TTC549 (cell line): ENCODE measurements around the gene ZNFX1.
"Not testable (repeated sequence)": the region's sequence is repeated elsewhere in the genome, so short reads cannot be mapped to it uniquely, and the experiment has no call there.

Source experiments
- FAIRE-seq: peaks from 2 replicates; lab custom pipeline; 2012; peaks lifted over from hg19 to GRCh38; lab: Jason Lieb, UNC

Gene ZNFX1

GRCh38 chr20:49248301-49248700, 29.6 kb downstream of the ZNFX1 start:
- FAIRE-seq: no peak

DNA sequence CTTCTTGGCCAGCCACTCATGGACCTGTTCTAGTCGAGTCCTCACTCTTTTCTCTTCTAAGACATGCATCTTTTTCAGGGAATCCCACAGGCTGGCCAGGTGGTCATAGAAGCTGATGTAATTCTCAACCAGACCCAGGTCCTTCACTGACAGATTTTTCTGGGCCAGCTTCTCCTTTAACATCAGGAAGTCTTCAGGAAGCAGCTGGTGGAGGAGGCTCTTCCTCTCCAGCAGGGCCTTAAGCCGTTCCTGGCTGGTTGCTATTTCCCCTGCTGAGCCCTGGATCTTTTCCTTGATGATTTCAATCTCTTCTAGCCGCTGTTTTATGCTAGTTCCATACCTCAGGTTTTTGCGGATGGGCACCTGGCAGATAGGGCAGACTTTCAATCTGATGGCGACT, 30.1 kb downstream of the ZNFX1 start:
- FAIRE-seq: no peak

DNA sequence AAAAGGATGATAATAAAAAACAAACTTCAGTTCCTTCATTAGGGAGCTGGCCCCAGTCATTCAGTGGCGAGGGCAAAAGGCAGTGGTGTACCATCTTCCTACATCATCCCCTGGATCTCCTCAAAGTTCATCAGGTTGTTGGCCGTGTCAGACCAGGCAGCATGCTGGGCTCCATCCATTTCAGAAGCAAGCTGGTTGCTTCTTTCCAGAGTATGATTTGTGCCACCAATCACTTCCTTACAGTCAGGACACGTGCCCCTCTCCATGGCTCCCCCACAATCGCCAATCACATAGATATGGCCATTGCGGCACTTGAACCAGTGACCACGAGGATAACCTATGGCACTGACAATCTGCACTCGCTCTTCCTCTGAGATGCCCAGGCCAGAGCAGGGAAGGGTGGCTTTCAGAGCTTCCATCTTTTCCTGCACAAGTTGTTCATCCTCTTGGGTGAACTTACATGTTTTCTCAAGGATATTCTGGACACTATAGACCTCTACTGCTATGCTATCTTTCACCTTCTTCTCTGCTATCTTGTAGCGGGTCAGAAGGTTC, 30.6 kb downstream of the ZNFX1 start:
- FAIRE-seq: no peak

DNA sequence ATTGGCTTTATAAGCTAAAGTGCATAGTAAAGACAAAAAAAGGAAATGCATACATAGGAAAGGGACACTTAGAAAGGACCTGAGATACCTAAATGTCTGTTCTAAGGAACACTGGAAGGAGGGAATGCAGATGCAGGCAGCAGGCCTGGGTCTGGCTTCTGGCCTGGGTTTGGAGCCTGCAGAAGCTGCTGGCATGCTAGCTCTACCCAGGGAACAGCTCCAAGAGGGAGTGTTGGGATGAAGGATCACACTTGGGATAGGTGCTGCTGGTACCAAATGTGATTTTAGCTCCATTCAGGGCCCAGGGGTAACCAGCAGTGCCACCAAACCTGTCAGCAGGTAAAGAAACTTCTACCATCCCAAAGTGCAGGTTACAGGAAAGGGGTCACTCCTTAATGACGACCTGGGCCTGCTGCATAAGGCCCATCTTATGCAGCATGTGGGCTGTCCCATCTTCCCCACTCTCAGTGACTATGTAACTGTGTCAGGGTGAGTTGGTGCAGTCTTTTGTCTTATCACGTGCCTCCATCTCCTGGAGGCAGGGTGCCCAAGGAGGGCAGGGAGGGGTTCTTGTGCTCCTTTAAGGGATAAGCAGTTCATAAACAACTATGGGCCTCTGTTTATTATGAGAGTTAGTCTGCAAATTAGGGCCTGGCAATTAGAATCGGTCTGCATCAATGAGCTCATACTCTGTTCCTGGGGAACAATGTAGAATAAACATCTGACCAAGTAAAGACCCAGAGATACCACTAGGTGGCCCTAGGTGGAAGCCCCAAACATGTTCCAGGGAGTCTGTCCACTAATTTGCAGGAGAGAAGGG, 31.7 kb downstream of the ZNFX1 start:
- no peak for FAIRE-seq

DNA sequence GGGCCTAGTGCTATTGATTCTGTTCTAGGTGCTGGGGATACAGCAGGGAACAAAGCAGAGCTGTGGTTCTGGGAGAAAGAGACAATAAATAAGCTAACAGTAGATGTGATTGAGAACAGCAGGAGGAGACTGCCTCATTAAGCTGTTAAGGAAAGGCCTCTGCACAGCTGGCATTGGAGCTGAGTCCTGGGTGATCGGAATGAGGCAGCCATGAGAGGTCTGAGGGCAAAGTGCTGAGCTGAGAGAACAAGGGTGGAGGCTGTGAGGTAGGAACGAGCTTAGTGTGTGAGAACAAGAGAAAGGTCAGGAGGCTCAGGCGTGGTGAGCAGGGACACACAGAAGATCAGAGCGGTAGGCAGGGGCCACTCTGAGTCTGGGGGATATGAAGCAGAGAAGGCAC, 40.3 kb downstream of the ZNFX1 start:
- FAIRE-seq: no peak

- no peak for FAIRE-seq
Measured at GRCh38 chr20:49236301-49236700, 41.6 kb downstream of the ZNFX1 start.

- FAIRE-seq: no peak
Measured at GRCh38 chr20:49234831-49235230, 43.0 kb downstream of the ZNFX1 start.

- no peak for FAIRE-seq
Measured at GRCh38 chr20:49233226-49233625, 44.6 kb downstream of the ZNFX1 start.

GRCh38 chr20:49231471-49231870, 46.4 kb downstream of the ZNFX1 start:
- no peak for FAIRE-seq

DNA sequence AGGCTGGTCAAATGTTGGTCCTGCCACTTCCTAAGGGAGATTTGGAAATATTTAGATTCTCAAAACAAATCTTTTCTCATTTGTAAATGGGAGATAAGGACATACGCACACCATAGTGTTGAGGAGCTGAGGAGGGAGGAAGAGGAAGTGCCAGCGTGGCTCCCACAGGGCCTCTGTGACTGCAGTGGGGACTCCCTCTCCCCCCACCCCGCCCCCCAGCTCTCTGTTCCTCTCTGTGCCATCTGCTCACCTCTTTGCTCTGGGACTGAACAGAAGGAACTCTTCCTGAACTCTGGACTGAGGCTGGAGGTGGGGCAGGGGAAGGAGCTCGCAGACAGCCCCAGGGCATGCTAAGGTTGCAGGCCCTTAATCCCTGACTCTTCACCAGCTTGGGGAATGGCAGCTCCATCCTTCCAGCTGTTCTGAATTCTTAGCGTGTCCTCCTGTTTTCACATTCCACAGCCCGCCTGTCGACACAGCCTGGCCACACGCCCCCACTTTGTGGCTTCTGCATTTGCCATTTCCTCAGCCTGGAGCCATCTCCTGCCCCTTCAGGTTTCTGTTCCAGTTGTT, 47.2 kb downstream of the ZNFX1 start:
- FAIRE-seq: no peak

DNA sequence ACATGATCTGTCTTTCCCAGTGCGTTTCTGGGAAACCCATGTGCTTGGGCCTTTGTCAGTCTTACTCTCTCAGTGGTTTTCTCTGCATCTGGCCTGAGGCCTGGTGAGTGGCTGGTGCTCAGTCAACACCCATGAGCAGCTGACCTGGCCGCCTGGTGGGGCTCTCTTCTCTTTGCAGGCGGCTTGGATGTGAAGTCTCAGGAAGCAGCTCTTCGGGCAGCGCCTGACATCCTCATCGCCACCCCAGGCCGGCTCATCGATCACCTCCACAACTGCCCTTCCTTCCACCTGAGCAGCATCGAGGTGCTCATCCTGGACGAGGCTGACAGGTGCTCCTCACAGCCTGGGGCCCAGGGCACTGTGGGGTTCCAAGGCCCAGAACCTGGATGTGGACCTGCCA, 47.8 kb downstream of the ZNFX1 start:
- no peak for FAIRE-seq

- FAIRE-seq: no peak
Measured at GRCh38 chr20:49229381-49229780, 48.5 kb downstream of the ZNFX1 start.

GRCh38 chr20:49228676-49229075, 49.2 kb downstream of the ZNFX1 start:
- FAIRE-seq: no peak

GRCh38 chr20:49225896-49226295, 52.0 kb downstream of the ZNFX1 start:
- FAIRE-seq: no peak

DNA sequence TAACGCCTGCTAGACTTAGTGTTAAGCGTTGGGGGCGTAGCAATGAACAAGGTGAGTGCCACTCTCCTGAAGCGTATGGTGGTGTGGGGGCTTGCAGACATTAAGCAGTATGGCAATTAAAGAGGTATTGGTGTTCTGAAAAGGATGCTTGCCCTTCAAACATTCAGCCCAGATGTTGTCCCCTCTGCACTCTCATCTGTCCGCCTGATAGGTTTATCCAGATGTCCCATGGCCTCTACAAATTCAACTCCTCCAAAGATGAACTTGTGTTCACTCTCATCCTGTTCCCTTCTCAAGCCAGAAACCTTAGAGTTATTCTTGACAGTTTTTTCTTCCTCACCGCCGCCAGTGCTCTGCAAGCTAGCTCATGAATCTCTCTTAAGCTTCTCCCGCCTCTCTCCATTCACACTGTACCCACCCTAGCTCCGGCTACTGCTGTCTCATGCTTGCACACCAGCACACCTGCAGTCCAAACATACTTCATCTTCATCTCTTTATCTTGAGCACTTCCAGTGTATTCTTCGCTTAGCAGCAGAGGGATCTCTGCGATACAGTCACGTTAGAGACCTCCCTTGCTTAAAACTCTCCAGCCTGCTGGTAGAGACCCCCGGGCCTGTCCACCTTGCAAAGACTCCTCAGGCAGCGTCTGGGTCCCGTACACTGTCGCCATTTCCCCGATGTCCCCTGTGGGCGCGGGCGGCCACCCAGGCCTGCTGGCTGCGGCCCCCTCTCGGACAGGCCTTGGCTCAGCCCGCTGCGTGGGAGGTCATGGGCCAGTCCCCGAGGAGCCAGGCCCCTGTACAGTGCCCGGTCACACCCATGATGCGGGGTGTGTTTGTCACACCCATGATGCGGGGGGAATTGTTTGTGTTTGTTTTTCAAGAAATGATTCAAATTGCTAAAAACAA, 57.7 kb downstream of the ZNFX1 start:
- no peak for FAIRE-seq

DNA sequence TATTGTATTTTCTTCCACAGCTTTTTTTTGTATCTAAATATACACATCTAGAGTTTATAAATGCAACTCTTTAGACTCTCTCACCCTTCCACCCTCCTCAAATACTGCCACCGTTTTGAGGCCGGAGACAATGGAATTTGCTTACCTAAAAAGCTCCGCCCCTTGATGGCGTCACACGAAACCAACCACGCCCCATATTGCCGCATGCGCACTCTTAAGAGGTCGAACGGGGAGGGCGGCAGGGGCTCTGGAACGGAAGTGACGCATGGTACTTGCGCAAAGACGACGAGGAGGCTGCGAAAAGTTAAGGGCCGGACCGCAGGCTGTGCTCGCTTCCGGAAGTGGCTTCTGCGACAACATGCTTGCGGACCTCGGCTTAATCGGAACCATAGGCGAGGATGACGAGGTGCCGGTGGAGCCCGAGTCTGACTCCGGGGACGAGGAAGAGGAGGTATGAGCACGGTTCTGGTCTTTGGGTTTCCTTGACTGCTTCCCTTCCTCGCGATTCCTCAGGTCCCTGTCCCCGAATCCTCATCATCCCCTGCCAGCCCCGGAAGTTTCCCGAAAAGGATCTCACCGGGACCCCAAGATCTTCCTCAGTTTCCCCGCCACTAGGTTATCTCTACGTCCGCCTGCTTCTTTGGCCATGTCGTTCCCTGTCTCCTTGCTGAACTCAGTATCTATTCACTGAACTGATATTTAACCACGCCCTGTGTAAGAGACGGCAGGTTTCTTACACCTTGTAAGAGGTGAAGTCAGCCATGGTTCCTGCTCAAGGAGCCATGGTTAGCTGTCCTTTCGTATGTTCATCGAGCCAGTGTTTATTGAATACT, 58.5 kb downstream of the ZNFX1 start, which contains the start of gene DDX27:
DDX27 (plus strand) TSS at position 326 of the 833 bp plus-strand sequence; CDS start at position 359, 33 bp downstream.
- peak; percentile 94 for FAIRE-seq

- FAIRE-seq: not testable (repeated sequence)
Measured at GRCh38 chr20:49218739-49219090, 59.1 kb downstream of the ZNFX1 start.

DNA sequence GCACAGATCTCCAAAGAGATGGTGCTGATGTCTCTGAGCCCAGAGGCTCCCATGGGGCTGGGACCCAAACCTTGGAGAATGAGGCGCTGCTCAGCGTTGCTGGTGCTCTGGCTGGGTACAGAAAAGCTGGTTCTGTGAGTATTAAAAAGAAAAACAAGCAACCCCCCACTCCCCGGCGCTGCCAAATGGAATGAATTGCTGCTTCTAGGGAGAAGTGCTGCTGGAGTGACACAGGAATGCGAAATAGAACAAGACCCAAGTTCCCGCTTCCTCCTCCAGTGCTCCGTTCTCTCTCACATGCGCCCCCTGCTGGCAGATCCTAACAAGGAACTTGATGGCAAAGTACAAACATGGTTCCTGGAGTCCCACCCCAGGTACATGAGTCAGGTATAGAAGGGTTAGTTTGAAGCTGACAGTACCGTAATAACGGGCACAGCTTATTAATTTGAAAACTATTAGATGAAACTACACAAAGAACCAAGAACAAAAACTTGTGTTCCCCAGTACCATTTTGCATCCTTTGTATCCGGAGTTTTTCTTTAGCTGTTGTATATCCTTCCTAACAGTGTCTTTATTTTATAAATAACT, 60.8 kb downstream of the ZNFX1 start:
- FAIRE-seq: peak; percentile 17

DNA sequence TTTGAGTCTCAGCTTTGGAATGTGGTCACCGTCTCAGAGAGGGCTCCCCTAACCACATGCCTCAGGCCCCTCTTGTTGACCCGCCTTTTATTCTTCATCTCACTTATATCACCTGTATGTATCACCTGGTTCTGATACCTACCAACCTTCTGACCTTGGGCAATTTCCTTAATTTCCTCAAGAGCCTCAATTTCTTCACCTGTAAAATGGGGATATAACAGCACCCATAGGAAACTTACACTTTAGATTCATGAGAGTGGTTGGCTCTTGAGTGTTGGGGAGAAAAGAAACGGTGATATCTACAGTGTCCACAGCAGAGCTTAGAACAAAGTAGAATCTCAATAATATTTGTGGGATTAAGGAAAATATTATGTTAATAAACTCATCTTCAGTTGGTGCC, 62.6 kb downstream of the ZNFX1 start:
- no peak for FAIRE-seq

- FAIRE-seq: no peak
Measured at GRCh38 chr20:49214571-49214970, 63.3 kb downstream of the ZNFX1 start.

- FAIRE-seq: no peak
Measured at GRCh38 chr20:49210757-49211110, 67.1 kb downstream of the ZNFX1 start.
